Gastrocnemius medialis (tissue), 4 donors: ENCODE results near the gene RNF38. TPM values are rescaled to one million over a fixed set of nuclear protein-coding genes. Genes with fewer than 3 reads are reported as not detected.

ENCODE experiments used
- ATAC-seq, 2 donors: fragments of 150-250 bp; one replicate each; pipeline ENCODE4 v1.9.1; 2016
- DNase-seq, 2 donors: peaks; one replicate each; pipeline ENCODE4 v3.0.0-alpha.2; 2019
- H3K27ac ChIP-seq, 4 donors: fragments of 200-600 bp; sonication (generic); 1 replicate in 1 of 4; 2 replicates in 3 of 4; pipeline ENCODE4 v1.5.1; 2016 to 2018; ENCODE audit warnings: mild to moderate bottlenecking in 2 of 4, moderate library complexity in 1 of 4
- H3K27me3 ChIP-seq, 3 donors: fragments of 200-600 bp; sonication (generic) in 2 of 3; 1 replicate in 1 of 3; 2 replicates in 2 of 3; pipeline versions ENCODE4 v1.5.1 to v1.6.0; 2016 to 2019; ENCODE audit warnings: mild to moderate bottlenecking in 1 of 3, moderate library complexity in 1 of 3
- H3K36me3 ChIP-seq, 2 donors: fragments of 200-600 bp; sonication (generic) in 1 of 2; one replicate each; pipeline ENCODE4 v1.5.1; 2017 to 2018
- H3K4me1 ChIP-seq, 2 donors: fragments of 200-600 bp; sonication (generic) in 1 of 2; one replicate each; pipeline ENCODE4 v1.5.1; 2016 to 2017; ENCODE audit warnings: mild to moderate bottlenecking in 2 of 2
- H3K4me3 ChIP-seq, 4 donors: fragments of 200-600 bp; sonication (generic) in 3 of 4; 1 replicate in 1 of 4; 2 replicates in 3 of 4; pipeline ENCODE4 v1.5.1; 2016 to 2019; ENCODE audit warnings: mild to moderate bottlenecking in 2 of 4
- H3K9me3 ChIP-seq, 3 donors: fragments of 200-600 bp; sonication (generic) in 2 of 3; 1 replicate in 1 of 3; 2 replicates in 2 of 3; pipeline ENCODE4 v1.5.1; 2016 to 2019
- POLR2A ChIP-seq, 2 donors: fragments of 450-650 bp; IDR thresholded peaks; one replicate each; pipeline ENCODE4 v1.6.1; 2017; ENCODE audit warnings: antibody characterized with exemption in 2 of 2, mild to moderate bottlenecking in 2 of 2, moderate library complexity in 2 of 2
- in situ Hi-C, 4 donors: fragments of 200-750 bp; cut with MboI; loops; one replicate each; pipeline versions ENCODE4 v1.15.0 to v1.8.0; 2017; ENCODE audit warnings: low sequenced_read_pairs in 4 of 4
- intact Hi-C: fragments of 100-400 bp; cut with DNase I; formaldehyde crosslinking; loops from one replicate; pipeline ENCODE4 v1.15.1; 2023; ENCODE audit warnings: low total_unique reads
- total RNA-seq, 4 donors: library from RNA; depleted of rRNA; stranded (reverse); fragments of >200 nt; gene quantifications; one replicate each; pipeline versions ENCODE4 v1.1.0 to v1.2.3, GENCODE V29; 2016
- TF ChIP-seq, protein P1 (sequence below), 5 experiments: fragments of 450-650 bp in 3 of 5; fragments of 200-600 bp in 2 of 5; sonication (generic) in 2 of 5; IDR thresholded peaks in 4 of 5; conservative IDR thresholded peaks in 1 of 5; 1 replicate in 4 of 5; 2 replicates in 1 of 5; pipeline ENCODE4 v1.5.1; 2016 to 2019; ENCODE audit warnings: antibody characterized with exemption in 5 of 5, mild to moderate bottlenecking in 3 of 5, moderate library complexity in 3 of 5

RNF38 gene
- total RNA-seq, 4 donors from 2014 or later = 15.7 to 24.8 (median 20.7) TPM

DNA sequence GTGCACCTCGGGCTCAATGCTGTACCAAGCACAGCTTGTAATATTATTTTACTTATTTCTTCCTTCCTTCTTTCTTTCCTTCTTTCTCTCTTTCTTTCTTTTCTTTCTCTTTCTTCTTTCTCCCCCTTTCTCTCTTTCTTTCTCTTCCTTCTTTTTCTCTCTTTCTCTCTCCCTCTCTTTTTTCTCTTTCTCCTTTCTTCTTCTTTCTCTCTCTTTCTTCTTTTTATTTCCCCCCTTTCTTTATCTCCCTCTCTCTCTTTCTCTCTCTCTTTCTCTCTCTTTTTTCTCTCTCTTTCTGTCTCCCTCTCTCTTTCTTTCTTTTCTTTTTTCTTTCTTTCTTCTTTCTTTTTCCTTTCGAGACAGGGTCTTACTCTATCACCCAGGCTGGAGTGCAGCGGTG, 109.1 kb downstream of the RNF38 start:
- H3K36me3 ChIP-seq = no peaks in the 10 kb centered on the region
- H3K27me3 ChIP-seq = no peaks in the 10 kb centered on the region
- no peaks in the 10 kb centered on the region for H3K4me1 ChIP-seq
- in situ Hi-C loops = no loop called here
- no peak overlapping the region for H3K27ac ChIP-seq
- no peaks in the 10 kb centered on the region for H3K9me3 ChIP-seq
- no peak for DNase-seq
- TF ChIP-seq, protein P1, sequence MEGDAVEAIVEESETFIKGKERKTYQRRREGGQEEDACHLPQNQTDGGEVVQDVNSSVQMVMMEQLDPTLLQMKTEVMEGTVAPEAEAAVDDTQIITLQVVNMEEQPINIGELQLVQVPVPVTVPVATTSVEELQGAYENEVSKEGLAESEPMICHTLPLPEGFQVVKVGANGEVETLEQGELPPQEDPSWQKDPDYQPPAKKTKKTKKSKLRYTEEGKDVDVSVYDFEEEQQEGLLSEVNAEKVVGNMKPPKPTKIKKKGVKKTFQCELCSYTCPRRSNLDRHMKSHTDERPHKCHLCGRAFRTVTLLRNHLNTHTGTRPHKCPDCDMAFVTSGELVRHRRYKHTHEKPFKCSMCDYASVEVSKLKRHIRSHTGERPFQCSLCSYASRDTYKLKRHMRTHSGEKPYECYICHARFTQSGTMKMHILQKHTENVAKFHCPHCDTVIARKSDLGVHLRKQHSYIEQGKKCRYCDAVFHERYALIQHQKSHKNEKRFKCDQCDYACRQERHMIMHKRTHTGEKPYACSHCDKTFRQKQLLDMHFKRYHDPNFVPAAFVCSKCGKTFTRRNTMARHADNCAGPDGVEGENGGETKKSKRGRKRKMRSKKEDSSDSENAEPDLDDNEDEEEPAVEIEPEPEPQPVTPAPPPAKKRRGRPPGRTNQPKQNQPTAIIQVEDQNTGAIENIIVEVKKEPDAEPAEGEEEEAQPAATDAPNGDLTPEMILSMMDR (IDR thresholded peaks at IDR 0.05 in 4 of 5, conservative IDR thresholded peaks at IDR 0.05 in 1 of 5) = no peak
- TF ChIP-seq POLR2A (IDR thresholded peaks at IDR 0.05) = no peak
- ATAC-seq = no peak
- H3K4me3 ChIP-seq = no peak overlapping the region
- intact Hi-C loops = no loop called here

DNA sequence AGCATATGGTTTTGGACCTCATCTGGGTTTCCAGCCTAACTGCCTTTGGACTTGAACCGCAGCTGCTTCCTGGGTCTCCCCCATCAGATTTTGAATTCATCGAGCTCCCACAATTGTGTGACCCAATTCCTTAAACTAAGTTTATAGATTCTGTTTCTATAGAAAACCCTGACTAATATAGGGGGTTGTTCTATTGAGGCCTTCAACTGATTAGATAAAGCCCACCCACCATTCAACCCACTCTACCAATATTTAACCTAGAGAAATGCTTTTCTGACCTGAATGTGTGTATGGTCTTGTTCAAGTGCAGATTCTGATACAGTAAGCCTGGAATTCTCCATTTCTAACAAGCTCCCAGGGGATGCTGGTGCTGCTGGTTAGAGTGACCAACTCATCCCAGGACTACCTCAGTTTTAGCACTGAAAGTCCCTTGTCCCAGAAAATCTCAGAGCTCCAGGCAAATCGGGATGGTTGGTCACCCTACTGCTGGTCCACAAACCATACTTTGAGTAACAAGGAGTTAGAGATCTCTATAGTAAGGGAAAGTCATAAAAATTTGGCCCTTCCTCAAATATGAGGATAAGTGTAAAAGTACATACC, 110.1 kb downstream of the RNF38 start:
- Histone ChIP-seq H3K27me3 (no peaks in the 10 kb centered on the region), H3K4me1 (no peaks in the 10 kb centered on the region), H3K4me3 (no peak overlapping the region), H3K27ac (no peak overlapping the region), H3K36me3 (no peaks in the 10 kb centered on the region), H3K9me3 (no peaks in the 10 kb centered on the region)
- intact Hi-C loops (no loop called here), in situ Hi-C loops (no loop called here)
- TF ChIP-seq, protein P1 (IDR thresholded peaks at IDR 0.05 in 4 of 5, conservative IDR thresholded peaks at IDR 0.05 in 1 of 5) = no peak
- DNase-seq = no peak
- no peak for ATAC-seq

DNA sequence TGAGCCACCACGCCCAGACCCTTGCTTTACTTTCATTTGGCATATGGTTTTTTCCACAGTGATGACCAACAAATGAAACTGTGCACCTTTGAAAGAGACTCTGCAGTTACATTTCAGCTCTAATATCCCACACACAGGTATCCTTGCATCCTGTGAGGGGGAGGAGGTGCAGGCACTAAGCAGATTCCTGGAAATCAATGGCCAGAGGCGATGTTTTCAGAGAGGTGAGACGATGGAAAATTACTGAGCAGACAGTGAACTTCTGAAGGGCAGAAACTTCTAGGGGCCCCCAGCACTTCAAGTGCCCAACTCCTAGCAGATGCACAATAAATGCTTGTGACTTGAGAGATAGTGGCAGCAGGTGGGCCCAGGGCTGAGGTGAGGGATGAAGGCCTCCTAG, 112.0 kb downstream of the RNF38 start:
- H3K27me3 ChIP-seq = no peaks in the 10 kb centered on the region
- no peak overlapping the region for H3K27ac ChIP-seq
- no peak for DNase-seq
- ATAC-seq = no peak
- TF ChIP-seq, protein P1 (IDR thresholded peaks at IDR 0.05 in 4 of 5, conservative IDR thresholded peaks at IDR 0.05 in 1 of 5) = no peak
- no peak for TF ChIP-seq POLR2A (IDR thresholded peaks at IDR 0.05)
- H3K9me3 ChIP-seq = no peaks in the 10 kb centered on the region
- in situ Hi-C loops = no loop called here
- intact Hi-C loops = no loop called here
- H3K4me3 ChIP-seq = no peak overlapping the region
- H3K4me1 ChIP-seq = no peaks in the 10 kb centered on the region
- H3K36me3 ChIP-seq = no peaks in the 10 kb centered on the region

Other genes starting within 250 kb of the RNF38 start
- not detected for gene CCIN, start 230.9 kb downstream of the RNF38 start, total RNA-seq
- 10 to 100 TPM; 48.4 to 86.7 (median 69.0) TPM for gene CLTA, start 209.3 kb downstream of the RNF38 start, total RNA-seq
- gene GNE, start 141.8 kb downstream of the RNF38 start, total RNA-seq = 10 to 100 TPM; 11.0 to 18.5 (median 13.9) TPM
- gene MELK, start 172.6 kb upstream of the RNF38 start, total RNA-seq = under 1 TPM in 1 of 4 donors, not detected in 3; 0.29 TPM